ENCODE data around the gene DIAPH2. TPM values are rescaled to one million over a fixed set of nuclear protein-coding genes. Genes with fewer than 3 reads are reported as not detected.

Gene DIAPH2
- polyA plus RNA-seq, 1 experiment = 3.1 TPM

- Histone ChIP-seq H3K4me3 (ENCODE audit: low read depth, low read length) (no peak overlapping the region), H3K36me3 (ENCODE audit: control insufficient read depth, insufficient read depth, low read length) (no peaks in the 10 kb centered on the region; the same call in 1 of the 2 replicates), H3K27me3 (ENCODE audit: control insufficient read depth, insufficient read depth, low read length) (no peaks in the 10 kb centered on the region)
- TF ChIP-seq, protein P1, sequence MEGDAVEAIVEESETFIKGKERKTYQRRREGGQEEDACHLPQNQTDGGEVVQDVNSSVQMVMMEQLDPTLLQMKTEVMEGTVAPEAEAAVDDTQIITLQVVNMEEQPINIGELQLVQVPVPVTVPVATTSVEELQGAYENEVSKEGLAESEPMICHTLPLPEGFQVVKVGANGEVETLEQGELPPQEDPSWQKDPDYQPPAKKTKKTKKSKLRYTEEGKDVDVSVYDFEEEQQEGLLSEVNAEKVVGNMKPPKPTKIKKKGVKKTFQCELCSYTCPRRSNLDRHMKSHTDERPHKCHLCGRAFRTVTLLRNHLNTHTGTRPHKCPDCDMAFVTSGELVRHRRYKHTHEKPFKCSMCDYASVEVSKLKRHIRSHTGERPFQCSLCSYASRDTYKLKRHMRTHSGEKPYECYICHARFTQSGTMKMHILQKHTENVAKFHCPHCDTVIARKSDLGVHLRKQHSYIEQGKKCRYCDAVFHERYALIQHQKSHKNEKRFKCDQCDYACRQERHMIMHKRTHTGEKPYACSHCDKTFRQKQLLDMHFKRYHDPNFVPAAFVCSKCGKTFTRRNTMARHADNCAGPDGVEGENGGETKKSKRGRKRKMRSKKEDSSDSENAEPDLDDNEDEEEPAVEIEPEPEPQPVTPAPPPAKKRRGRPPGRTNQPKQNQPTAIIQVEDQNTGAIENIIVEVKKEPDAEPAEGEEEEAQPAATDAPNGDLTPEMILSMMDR (IDR thresholded peaks at IDR 0.05; ENCODE audit: insufficient read depth, low read depth, low read length) = no peak
- ChIA-PET POLR2A (no interaction called here), CTCF (no interaction called here)
- DNase-seq (ENCODE audit: low read depth) = no peak
Measured at GRCh38 chrX:96753230-96753629, 68.6 kb downstream of the DIAPH2 start.

DNA sequence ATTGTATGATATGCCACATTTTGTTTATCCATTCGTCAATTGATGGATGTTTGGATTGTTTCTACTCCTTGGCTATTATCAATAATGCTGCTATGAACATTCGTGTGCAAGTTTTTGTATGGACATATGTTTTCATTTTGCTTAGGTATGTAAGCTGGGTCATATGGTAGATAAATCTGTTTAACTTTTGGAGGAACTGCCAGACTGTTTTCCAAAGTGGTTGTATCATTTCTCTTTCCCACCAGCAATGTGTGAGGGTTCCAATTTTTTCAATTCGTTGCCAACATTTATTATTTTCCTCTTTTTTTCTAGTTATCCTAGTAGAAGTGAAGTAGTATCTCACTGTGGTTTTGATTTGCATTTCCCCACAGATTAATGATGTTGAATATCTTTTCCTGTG is 71.8 kb downstream of the DIAPH2 start:
- DNase-seq (ENCODE audit: low read depth) = no peak
- Histone ChIP-seq H3K4me3 (ENCODE audit: low read depth, low read length) (no peak overlapping the region), H3K36me3 (ENCODE audit: control insufficient read depth, insufficient read depth, low read length) (no peaks in the 10 kb centered on the region; the same call in 1 of the 2 replicates), H3K27me3 (ENCODE audit: control insufficient read depth, insufficient read depth, low read length) (no peaks in the 10 kb centered on the region)
- ChIA-PET CTCF (no interaction called here), POLR2A (no interaction called here)
- TF ChIP-seq, protein P1 (IDR thresholded peaks at IDR 0.05; ENCODE audit: insufficient read depth, low read depth, low read length) = no peak

GRCh38 chrX:96761566-96761965 is 76.9 kb downstream of the DIAPH2 start:
- Histone ChIP-seq H3K36me3 (ENCODE audit: control insufficient read depth, insufficient read depth, low read length) (no peaks in the 10 kb centered on the region), H3K4me3 (ENCODE audit: low read depth, low read length) (no peak overlapping the region), H3K27me3 (ENCODE audit: control insufficient read depth, insufficient read depth, low read length) (no peaks in the 10 kb centered on the region)
- POLR2A ChIA-PET = no interaction called here
- CTCF ChIA-PET = no interaction called here
- no peak for DNase-seq (ENCODE audit: low read depth)
- TF ChIP-seq, protein P1 (IDR thresholded peaks at IDR 0.05; ENCODE audit: insufficient read depth, low read depth, low read length) = no peak

- ChIA-PET CTCF (no interaction called here), POLR2A (no interaction called here)
- H3K27me3 ChIP-seq (ENCODE audit: control insufficient read depth, insufficient read depth, low read length) = no peaks in the 10 kb centered on the region
- TF ChIP-seq, protein P1 (IDR thresholded peaks at IDR 0.05; ENCODE audit: insufficient read depth, low read depth, low read length) = no peak
- no peak overlapping the region for H3K4me3 ChIP-seq (ENCODE audit: low read depth, low read length)
- no peak for DNase-seq (ENCODE audit: low read depth)
- no peaks in the 10 kb centered on the region for H3K36me3 ChIP-seq (ENCODE audit: control insufficient read depth, insufficient read depth, low read length)
Measured at GRCh38 chrX:96763608-96764007, 79.0 kb downstream of the DIAPH2 start.

DNA sequence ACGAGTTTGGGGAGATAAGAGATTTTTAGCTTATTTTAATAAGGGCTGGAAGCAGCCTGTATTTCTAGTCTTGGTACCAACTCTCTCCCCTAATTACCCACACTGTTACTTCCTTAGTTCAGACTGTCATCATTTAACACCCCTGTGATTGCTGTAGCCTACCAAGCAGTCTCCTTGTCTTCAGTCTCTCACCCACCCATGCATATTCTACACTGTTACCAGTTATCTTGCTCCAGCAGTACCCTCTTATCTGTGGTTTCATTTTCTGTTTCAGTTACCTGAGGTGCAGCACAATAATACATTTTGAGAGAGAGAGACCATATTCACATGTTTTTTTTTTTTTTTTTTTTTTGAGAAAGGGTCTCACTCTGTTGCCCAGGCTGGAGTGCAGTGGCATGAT is 80.2 kb downstream of the DIAPH2 start:
- TF ChIP-seq, protein P1 (IDR thresholded peaks at IDR 0.05; ENCODE audit: insufficient read depth, low read depth, low read length) = no peak
- Histone ChIP-seq H3K27me3 (ENCODE audit: control insufficient read depth, insufficient read depth, low read length) (no peaks in the 10 kb centered on the region), H3K36me3 (ENCODE audit: control insufficient read depth, insufficient read depth, low read length) (no peaks in the 10 kb centered on the region), H3K4me3 (ENCODE audit: low read depth, low read length) (no peak overlapping the region)
- ChIA-PET POLR2A (no interaction called here), CTCF (no interaction called here)
- DNase-seq (ENCODE audit: low read depth) = no peak
